Measurements from ENCODE around the gene RCE1.

Gene RCE1

DNA sequence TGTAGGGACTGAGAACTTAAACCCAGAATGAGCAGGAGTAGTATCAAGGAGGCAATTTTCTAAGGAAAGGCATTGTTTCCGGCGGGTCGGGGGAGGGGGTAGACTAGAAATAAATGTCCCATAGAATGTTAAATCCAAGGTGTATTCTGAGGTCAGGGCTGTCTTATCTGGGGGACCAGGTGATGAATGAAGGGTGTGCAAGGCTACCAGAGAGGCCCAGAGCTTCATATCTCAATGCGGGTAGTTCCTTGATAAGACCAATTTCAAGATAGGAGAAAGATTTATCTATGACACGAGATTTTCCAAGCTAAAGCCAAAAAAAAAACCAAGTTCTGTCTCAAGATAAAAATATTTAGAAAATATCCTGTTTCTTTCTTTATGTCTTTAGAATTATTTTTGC is 8.3 kb upstream of the RCE1 start:
- DNase-seq (ENCODE audit: extremely low spot score), result no peak
- CTCF ChIA-PET, result interaction anchor here (0.6 kb wide), 1 partner anchor 234 kb away, joined by 4 read pairs; no protein-coding TSS in a partner anchor
- TF ChIP-seq BHLHE40 (IDR thresholded peaks at IDR 0.05; ENCODE audit: borderline replicate concordance), result no peak
- no peak for TF ChIP-seq FOXA1 (IDR thresholded peaks at IDR 0.05)
- no peak for TF ChIP-seq SUZ12 (IDR thresholded peaks at IDR 0.05)
- no peak for TF ChIP-seq ZNF384 (IDR thresholded peaks at IDR 0.05)
- no peak for TF ChIP-seq SP1 (IDR thresholded peaks at IDR 0.05)
- TF ChIP-seq CTBP1 (IDR thresholded peaks at IDR 0.05; ENCODE audit: borderline replicate concordance), result no peak
- no peak for TF ChIP-seq ARNT (IDR thresholded peaks at IDR 0.05)
- TF ChIP-seq LEF1 (IDR thresholded peaks at IDR 0.05; ENCODE audit: borderline replicate concordance), result no peak
- no peak for TF ChIP-seq FOXK2 (IDR thresholded peaks at IDR 0.05)
- TF ChIP-seq NFRKB (IDR thresholded peaks at IDR 0.05), result no peak
- no peak for TF ChIP-seq TARDBP (IDR thresholded peaks at IDR 0.05)
- no peak for TF ChIP-seq L3MBTL2 (conservative IDR thresholded peaks at IDR 0.05)
- TF ChIP-seq ELF4 (IDR thresholded peaks at IDR 0.05), result no peak
- no peak for TF ChIP-seq HDGF (IDR thresholded peaks at IDR 0.05; ENCODE audit: borderline replicate concordance)
- no peak for TF ChIP-seq FOXM1 (IDR thresholded peaks at IDR 0.05; ENCODE audit: borderline replicate concordance)
- TF ChIP-seq, protein P1, sequence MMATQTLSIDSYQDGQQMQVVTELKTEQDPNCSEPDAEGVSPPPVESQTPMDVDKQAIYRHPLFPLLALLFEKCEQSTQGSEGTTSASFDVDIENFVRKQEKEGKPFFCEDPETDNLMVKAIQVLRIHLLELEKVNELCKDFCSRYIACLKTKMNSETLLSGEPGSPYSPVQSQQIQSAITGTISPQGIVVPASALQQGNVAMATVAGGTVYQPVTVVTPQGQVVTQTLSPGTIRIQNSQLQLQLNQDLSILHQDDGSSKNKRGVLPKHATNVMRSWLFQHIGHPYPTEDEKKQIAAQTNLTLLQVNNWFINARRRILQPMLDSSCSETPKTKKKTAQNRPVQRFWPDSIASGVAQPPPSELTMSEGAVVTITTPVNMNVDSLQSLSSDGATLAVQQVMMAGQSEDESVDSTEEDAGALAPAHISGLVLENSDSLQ (IDR thresholded peaks at IDR 0.05), result no peak
- POLR2A ChIA-PET, result interaction anchor here (1.0 to 1.1 kb wide), 2 partner anchors 9 to 142 kb away, joined by 3 read pairs; partner anchors contain the start of gene RCE1

DNA sequence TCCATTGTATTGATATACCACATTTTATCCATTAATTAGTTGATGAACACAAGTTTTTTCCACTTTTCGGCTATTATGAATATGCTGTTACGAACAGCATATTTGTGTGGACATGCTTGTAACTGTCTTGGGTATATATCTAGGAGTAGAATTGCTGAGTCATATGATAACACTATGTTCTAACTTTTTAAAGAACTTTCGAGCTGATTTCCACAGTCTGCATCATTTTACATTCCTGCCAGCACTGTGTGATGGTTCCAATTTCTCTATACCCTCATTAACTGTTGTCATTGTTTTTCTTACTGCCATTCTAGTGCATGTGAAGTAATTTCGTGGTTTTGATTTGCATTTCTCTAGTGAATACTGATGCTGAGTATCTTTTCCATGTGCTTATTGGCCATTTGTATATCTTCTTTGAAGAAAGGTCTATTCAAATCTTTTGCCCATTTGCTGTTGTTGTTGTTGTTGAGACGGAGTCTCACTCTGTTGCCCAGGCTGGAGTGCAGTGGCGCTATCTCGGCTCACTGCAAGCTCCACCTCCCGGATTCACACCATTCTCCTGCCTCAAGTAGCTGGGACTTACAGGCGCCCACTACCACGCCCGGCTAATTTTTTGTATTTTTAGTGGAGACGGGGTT is 7.4 kb upstream of the RCE1 start:
- DNase-seq (ENCODE audit: extremely low spot score), result no peak
- TF ChIP-seq NFRKB (IDR thresholded peaks at IDR 0.05) (no peak), HDGF (IDR thresholded peaks at IDR 0.05; ENCODE audit: borderline replicate concordance) (no peak), FOXM1 (IDR thresholded peaks at IDR 0.05; ENCODE audit: borderline replicate concordance) (no peak), ZNF384 (IDR thresholded peaks at IDR 0.05) (no peak), ARNT (IDR thresholded peaks at IDR 0.05) (no peak), TARDBP (IDR thresholded peaks at IDR 0.05) (no peak), SUZ12 (IDR thresholded peaks at IDR 0.05) (no peak), LEF1 (IDR thresholded peaks at IDR 0.05; ENCODE audit: borderline replicate concordance) (no peak)
- TF ChIP-seq, protein P1 (IDR thresholded peaks at IDR 0.05), result no peak
- CTCF ChIA-PET, result no interaction called here
- POLR2A ChIA-PET, result no interaction called here

DNA sequence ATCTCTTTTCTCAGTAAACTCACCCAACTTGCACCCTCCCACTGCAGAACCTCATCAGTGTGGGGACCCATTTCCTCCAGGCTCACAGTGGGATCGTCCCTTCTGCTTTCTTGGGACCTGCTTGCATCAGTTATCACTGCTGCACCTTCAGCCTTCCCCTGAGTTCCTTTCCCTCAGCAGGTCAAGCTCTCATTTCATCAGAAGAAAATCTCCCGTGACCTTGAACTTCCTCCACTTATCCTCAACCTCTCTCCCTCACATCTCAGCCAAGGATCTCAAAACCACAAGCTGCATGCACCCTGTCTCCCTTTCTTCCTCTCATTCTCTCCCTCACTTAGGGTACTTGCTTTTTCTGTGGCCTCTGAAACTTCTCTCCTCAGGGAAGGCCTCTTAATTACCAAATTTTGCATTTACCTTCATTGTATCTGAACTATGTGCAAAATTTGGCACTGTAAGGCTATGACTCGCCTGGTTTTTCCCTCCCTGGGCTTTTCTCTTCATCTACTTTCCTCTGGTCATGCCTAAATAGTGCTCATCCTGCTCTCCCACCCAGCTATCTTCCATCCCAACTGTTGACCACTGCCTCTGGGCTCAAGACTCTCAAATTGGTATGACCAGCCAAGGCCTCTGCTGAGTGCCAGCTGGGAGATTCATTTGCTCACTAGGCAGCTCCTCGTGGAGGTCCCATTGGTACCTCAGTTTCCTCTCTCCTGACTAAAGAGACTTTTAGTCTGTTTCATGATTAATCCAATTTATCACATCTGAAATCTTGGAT is 2.7 kb upstream of the RCE1 start:
- no peak for DNase-seq (ENCODE audit: extremely low spot score)
- ChIA-PET CTCF (interaction anchor here (0.7 to 1.6 kb wide), 3 partner anchors 11 to 399 kb away, joined by 3 read pairs; no protein-coding TSS in a partner anchor), POLR2A (interaction anchor here (1.7 kb wide), 1 partner anchor 9 kb away, joined by 5 read pairs; no protein-coding TSS in a partner anchor)
- TF ChIP-seq LEF1 (IDR thresholded peaks at IDR 0.05; ENCODE audit: borderline replicate concordance) (no peak), BHLHE40 (IDR thresholded peaks at IDR 0.05; ENCODE audit: borderline replicate concordance) (no peak), FOXA1 (IDR thresholded peaks at IDR 0.05) (no peak), TARDBP (IDR thresholded peaks at IDR 0.05) (no peak), FOXK2 (IDR thresholded peaks at IDR 0.05) (no peak), ZNF384 (IDR thresholded peaks at IDR 0.05) (no peak), CTBP1 (IDR thresholded peaks at IDR 0.05; ENCODE audit: borderline replicate concordance) (no peak), ARNT (IDR thresholded peaks at IDR 0.05) (no peak), FOXM1 (IDR thresholded peaks at IDR 0.05; ENCODE audit: borderline replicate concordance) (no peak)

DNA sequence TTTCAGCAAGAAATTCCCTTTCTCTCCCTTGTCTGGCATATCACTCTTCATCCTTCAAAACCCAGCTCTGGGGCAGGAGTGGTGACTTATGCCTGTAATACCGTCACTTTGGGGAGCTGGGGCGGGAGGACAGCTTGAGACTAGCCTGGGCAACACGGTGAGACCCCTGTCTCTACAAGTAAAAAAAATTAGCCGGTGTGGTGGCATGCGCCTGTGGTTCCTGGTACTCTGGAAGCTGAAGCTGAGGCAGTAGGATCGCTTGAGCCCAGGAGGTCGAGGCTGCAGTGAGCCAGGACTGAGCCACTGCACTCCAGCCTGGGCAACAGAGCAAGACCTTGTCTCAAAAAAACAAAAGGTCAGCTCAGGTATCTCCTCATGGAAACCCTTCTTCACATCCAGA is 1.4 kb upstream of the RCE1 start:
- ChIA-PET POLR2A (interaction anchor here (1.2 to 5.7 kb wide), 6 partner anchors 12 to 225 kb away, joined by 3 to 63 read pairs (median 4); partner anchors contain the start of genes RBM14 and RBM4), CTCF (no interaction called here)
- no peak for DNase-seq (ENCODE audit: extremely low spot score)
- TF ChIP-seq FOXA1 (IDR thresholded peaks at IDR 0.05) (no peak), ZNF384 (IDR thresholded peaks at IDR 0.05) (no peak), NFRKB (IDR thresholded peaks at IDR 0.05) (no peak), BHLHE40 (IDR thresholded peaks at IDR 0.05; ENCODE audit: borderline replicate concordance) (no peak), HDGF (IDR thresholded peaks at IDR 0.05; ENCODE audit: borderline replicate concordance) (no peak), CTBP1 (IDR thresholded peaks at IDR 0.05; ENCODE audit: borderline replicate concordance) (no peak), TARDBP (IDR thresholded peaks at IDR 0.05) (no peak), FOXK2 (IDR thresholded peaks at IDR 0.05) (no peak), L3MBTL2 (conservative IDR thresholded peaks at IDR 0.05) (no peak), FOXM1 (IDR thresholded peaks at IDR 0.05; ENCODE audit: borderline replicate concordance) (no peak), ELF4 (IDR thresholded peaks at IDR 0.05) (no peak), ARNT (IDR thresholded peaks at IDR 0.05) (no peak), LEF1 (IDR thresholded peaks at IDR 0.05; ENCODE audit: borderline replicate concordance) (no peak), SP1 (IDR thresholded peaks at IDR 0.05) (no peak)
- TF ChIP-seq, protein P1 (IDR thresholded peaks at IDR 0.05), result no peak

DNA sequence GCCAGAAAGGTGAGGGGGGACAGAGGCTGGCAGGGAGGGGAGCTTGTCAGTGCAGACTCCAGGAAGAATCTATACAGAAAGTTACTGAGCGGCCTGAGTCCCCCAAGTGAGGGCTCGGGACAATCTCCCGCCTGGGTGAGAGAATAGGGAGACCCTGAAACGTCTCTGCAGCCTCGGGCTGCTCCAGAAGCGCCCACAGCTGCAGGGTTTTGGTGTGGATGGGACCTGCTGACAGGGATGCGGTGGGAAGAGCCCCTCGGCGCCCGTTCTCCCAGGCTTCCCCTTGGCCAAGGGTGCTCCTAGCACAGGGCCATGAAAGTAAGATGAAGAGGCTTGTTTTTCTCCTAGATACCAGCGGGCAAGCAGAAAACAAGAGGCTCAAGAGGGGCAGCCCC is 743 bp upstream of the RCE1 start:
- DNase-seq (ENCODE audit: extremely low spot score), result no peak
- CTCF ChIA-PET, result no interaction called here
- POLR2A ChIA-PET, result interaction anchor here (0.6 to 5.7 kb wide), 8 partner anchors 11 to 497 kb away, joined by 3 to 63 read pairs (median 3); partner anchors contain the start of genes RBM14 and RBM4
- TF ChIP-seq, protein P1 (IDR thresholded peaks at IDR 0.05), result no peak
- TF ChIP-seq CTBP1 (IDR thresholded peaks at IDR 0.05; ENCODE audit: borderline replicate concordance), result no peak
- TF ChIP-seq ELF4 (IDR thresholded peaks at IDR 0.05), result no peak
- no peak for TF ChIP-seq SUZ12 (IDR thresholded peaks at IDR 0.05)
- no peak for TF ChIP-seq TARDBP (IDR thresholded peaks at IDR 0.05)

All from HEK293T (cell line).